Aorta (tissue), 5 donors: ENCODE data around the gene CFL1. TPM values are rescaled to one million over a fixed set of nuclear protein-coding genes. Genes with fewer than 3 reads are reported as not detected.
A peak's percentile ranks its signal among the peaks of the same experiment; 100 is the strongest.

ENCODE experiments used
- ATAC-seq: fragments of 200-7000 bp; cut with Tn5 transposase; one replicate; pipeline ENCODE4 v1.9.1; 2022; ENCODE audit warnings: moderate library complexity; ENCODE audit not compliant: low FRiP score
- DNase-seq, 2 donors: peaks; one replicate each; pipeline ENCODE4 v3.0.0-alpha.2; 2020
- H3K27ac ChIP-seq, 2 donors: one replicate each; pipeline ENCODE4 v1.5.1; 2013; ENCODE audit warnings: low read length in 2 of 2, mild to moderate bottlenecking in 2 of 2, moderate library complexity in 2 of 2, control low read depth in 1 of 2, inconsistent platforms in 1 of 2, low read depth in 1 of 2
- H3K27me3 ChIP-seq, 2 donors: one replicate each; pipeline ENCODE4 v1.6.1; 2013; ENCODE audit warnings: control low read depth in 1 of 2, low read length in 1 of 2, mild to moderate bottlenecking in 1 of 2, moderate library complexity in 1 of 2; ENCODE audit not compliant: insufficient read depth in 2 of 2, control insufficient read depth in 1 of 2
- H3K36me3 ChIP-seq, 2 donors: one replicate each; pipeline ENCODE4 v1.6.1; 2013; ENCODE audit warnings: control low read depth in 1 of 2, low read length in 1 of 2, mild to moderate bottlenecking in 1 of 2; ENCODE audit not compliant: insufficient read depth in 2 of 2, control insufficient read depth in 1 of 2
- H3K4me1 ChIP-seq, 2 donors: one replicate each; pipeline ENCODE4 v1.6.1; 2013; ENCODE audit warnings: low read length in 2 of 2, control low read depth in 1 of 2, mild to moderate bottlenecking in 1 of 2, moderate library complexity in 1 of 2; ENCODE audit not compliant: insufficient read depth in 2 of 2, control insufficient read depth in 1 of 2
- H3K4me3 ChIP-seq, 2 donors: one replicate each; pipeline ENCODE4 v1.5.1; 2013; ENCODE audit warnings: low read length in 2 of 2, control low read depth in 1 of 2, mild to moderate bottlenecking in 1 of 2
- H3K9me3 ChIP-seq: one replicate; pipeline ENCODE4 v1.6.1; 2013; ENCODE audit warnings: mild to moderate bottlenecking, low read length; ENCODE audit not compliant: control insufficient read depth
- WGBS, 2 donors: extraction: QIAGEN DNeasy Blood & Tissue Kit; methylation state at CpG; one replicate each; pipeline ENCODE4 v1.1.7; 2013; 5-methylcytosine and 5-hydroxymethylcytosine counted together
- intact Hi-C, 2 donors: fragments of 100-400 bp; cut with DNase I; formaldehyde crosslinking; loops; one replicate each; pipeline versions ENCODE4 v1.14.2 to v1.15.0; 2022
- polyA plus RNA-seq, 2 donors: library from polyadenylated mRNA; stranded (reverse); fragments of 200-250 nt; gene quantifications; one replicate each; pipeline ENCODE4 v1.2.3, GENCODE V29; 2013
- total RNA-seq, 2 donors: library from RNA; stranded (reverse); fragmentation: NEBNext Ultra II Directional; extraction: Animal tissue kit (Norgen Biotek cat#: 25700); gene quantifications; one replicate each; pipeline ENCODE4 v1.2.1, GENCODE V29; 2021
- donor health status: healthy with polysubstance abuse.
- donor health status: Bipolar disorder and iron deficiency.
- donor health status: DM: no; HTN: no; CAD: no.
- donor health status: DM: no; HTN: no; CAD: no.
- donor health status: DM: yes; HTN: yes; CAD: no.

CFL1 gene
- total and polyA plus RNA-seq, 4 donors = 563 to 812 (median 629) TPM

DNA sequence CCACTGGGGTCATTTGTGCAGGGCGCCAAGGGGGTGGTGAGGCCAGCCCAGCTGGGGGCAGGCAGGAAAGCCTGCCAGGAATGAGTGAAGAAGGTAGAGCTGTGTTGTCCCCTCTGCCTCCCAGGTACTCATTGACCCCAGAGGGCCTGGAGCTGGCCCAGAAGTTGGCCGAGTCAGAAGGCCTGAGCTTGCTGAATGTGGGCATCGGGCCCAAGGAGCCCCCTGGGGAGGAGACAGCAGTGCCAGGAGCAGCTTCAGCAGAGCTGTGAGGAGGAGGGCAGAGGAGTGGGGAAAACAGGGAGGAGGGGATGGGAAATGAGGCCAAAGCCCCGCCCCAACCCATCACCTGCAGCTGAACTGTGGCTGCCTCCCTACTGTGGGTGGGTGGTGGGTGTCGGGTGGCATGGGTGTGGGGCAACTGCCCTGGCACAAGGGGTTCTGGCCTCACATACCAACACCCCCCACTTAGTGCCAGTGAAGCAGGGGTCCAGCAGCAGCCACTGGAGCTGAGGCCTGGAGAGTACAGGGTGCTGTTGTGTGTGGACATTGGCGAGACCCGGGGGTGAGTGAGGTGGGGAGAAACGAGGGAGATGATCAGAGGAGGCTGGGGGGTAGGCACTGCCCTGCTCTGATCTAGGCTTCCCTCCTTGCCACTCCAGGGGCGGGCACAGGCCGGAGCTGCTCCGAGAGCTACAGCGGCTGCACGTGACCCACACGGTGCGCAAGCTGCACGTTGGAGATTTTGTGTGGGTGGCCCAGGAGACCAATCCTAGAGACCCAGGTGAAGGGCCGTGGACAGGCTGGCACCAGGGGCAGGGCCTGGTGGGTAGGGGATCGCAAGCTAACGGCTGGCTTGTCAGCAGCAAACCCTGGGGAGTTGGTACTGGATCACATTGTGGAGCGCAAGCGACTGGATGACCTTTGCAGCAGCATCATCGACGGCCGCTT lies 5.2 kb upstream of the CFL1 start:
- Histone ChIP-seq H3K36me3 (peaks cover 0 to 8% of the 10 kb centered on the region in 2 donors), H3K27me3 (no peaks in the 10 kb centered on the region), H3K27ac (no peak overlapping the region), H3K4me1 (no peaks in the 10 kb centered on the region), H3K9me3 (no peaks in the 10 kb centered on the region), H3K4me3 (no peak overlapping the region)
- intact Hi-C loops = no loop called here
- ATAC-seq (no peak), DNase-seq (peak; percentile 50 to 67)
- 76% methylated on average over 24 of the region's 24 CpGs for WGBS, 2 donors

DNA sequence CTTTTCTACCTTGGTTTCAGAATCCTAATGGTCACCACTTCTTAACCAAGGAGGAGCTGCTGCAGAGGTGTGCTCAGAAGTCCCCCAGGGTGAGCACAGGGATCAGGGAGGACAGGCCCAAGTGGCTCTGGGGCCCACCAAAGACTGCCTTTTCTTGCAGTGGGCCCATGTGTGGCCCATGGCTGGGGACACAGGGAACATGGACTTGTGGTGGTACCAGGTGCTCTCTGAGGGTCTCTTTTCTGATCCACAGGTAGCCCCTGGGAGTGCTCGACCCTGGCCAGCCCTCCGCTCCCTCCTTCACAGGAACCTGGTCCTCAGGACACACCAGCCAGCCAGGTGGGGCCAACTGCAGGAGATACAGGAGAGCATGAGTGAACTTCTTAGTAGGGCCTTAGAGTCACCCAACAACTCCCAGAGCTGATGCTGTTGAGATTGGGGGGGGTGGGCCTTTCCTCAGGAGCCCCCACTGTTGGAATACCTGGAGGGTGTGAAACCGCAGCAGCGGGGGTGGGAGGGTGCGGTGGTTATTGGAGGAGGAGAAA lies 4.3 kb upstream of the CFL1 start:
- peak; percentile 34 to 55 for DNase-seq

DNA sequence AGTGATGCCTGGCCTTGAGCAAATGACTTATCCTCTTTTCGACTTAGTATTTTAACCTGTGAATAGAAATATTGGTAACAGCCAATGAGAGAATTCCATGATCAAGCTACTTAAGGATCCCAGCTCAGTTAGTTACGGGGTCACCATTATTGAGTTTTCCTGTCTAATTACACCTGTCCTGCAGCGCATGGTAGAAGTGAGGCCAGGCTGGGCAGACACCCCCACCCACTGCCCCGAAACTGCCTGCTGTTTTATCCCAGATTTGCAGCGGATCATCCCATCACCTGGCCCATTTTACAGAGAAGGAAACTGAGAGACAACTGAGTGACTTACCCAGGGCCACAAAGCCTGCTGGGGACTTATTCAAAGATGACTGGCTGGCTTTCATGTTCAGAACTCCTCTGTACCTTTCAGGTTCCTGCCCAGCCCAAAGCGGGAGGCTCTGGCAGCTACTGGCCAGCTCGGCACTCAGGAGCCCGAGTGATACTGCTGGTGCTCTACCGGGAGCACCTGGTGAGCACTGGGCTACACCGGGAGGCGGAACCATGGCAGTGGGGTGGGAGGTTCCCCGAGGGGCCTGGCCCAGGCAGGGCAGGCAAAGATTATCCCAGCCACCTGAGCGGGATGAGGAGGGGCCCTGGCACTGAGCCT lies 3.7 kb upstream of the CFL1 start:
- intact Hi-C loops = no loop called here
- Histone ChIP-seq H3K27ac (no peak overlapping the region), H3K9me3 (no peaks in the 10 kb centered on the region), H3K4me3 (peak overlapping the region in 1 of 2 donors; percentile 64), H3K36me3 (peaks cover 0 to 8% of the 10 kb centered on the region in 2 donors), H3K27me3 (no peaks in the 10 kb centered on the region), H3K4me1 (no peaks in the 10 kb centered on the region)
- ATAC-seq = no peak
- WGBS, 2 donors = 76 to 77% methylated on average over 13 of the region's 13 CpGs
- peak; percentile 46 to 61 for DNase-seq

More for the DNA sequence above, 4.3 kb upstream of the CFL1 start:
- Histone ChIP-seq H3K4me1 (no peaks in the 10 kb centered on the region), H3K36me3 (peaks cover 0 to 8% of the 10 kb centered on the region in 2 donors), H3K9me3 (no peaks in the 10 kb centered on the region), H3K27me3 (no peaks in the 10 kb centered on the region), H3K27ac (no peak overlapping the region), H3K4me3 (no peak overlapping the region)
- intact Hi-C loops = no loop called here
- 72 to 90% methylated on average over 4 to 5 of the region's 5 CpGs for WGBS, 2 donors
- no peak for ATAC-seq

DNA sequence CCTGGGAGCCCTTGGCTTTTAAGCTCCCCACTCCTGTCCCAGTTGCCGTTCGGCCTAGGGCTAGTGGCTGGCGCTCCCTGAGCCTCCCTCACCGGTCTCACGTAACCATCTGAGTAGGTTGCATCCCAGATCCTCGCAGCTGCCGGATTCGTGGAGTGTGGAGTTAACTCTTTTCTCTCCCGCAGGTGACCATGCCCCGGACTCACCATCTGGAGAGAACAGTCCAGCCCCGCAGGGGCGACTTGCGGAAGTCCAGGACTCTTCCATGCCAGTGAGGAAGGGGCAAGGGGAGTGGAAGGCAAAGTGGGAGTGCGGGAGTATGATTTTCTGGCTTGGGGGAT lies 3.2 kb upstream of the CFL1 start:
- Histone ChIP-seq H3K4me1 (no peaks in the 10 kb centered on the region), H3K27me3 (no peaks in the 10 kb centered on the region), H3K27ac (peak overlapping the region; percentile 59 to 97), H3K4me3 (peak overlapping the region; percentile 16 to 64), H3K9me3 (no peaks in the 10 kb centered on the region), H3K36me3 (peaks cover 0 to 8% of the 10 kb centered on the region in 2 donors)
- WGBS, 2 donors = 1 to 3% methylated on average over 14 of the region's 14 CpGs
- ATAC-seq (no peak), DNase-seq (peak; percentile 53 to 79)
- intact Hi-C loops = no loop called here

DNA sequence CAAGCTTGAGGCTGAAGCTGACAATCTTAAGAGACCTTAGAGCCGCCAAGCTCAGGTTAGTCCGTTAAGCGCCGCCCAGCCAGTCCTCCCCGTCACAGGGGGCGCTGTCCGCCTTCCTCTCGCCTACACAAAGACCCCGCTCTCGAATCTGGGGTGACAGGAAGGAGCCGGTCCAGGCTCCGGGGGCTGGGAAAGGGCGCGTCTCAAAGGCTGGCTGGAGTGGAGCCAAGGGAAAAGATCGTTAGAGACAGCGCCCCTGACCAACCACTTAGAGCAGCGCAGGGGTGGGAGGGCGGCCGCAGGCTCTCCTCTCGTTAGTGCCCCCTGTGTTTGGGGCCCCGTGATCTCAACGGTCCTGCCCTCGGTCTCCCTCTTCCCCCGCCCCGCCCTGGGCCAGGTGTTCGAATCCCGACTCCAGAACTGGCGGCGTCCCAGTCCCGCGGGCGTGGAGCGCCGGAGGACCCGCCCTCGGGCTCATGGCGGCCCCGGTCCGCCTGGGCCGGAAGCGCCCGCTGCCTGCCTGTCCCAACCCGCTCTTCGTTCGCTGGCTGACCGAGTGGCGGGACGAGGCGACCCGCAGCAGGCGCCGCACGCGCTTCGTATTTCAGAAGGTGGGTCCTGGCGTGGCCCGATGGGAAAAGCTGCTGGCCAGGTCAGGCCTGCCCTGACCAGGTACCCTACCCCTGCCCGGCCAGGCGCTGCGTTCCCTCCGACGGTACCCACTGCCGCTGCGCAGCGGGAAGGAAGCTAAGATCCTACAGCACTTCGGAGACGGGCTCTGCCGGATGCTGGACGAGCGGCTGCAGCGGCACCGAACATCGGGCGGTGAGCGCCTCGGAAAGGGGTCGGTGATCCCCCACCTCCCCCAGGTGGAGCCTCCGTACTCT lies 2.5 kb upstream of the CFL1 start, which contains the start of gene MUS81:
TSS of gene MUS81 (plus strand) at position 156 of the 887 bp plus-strand sequence. CDS start at position 477, 321 bp downstream.
- Histone ChIP-seq H3K27me3 (no peaks in the 10 kb centered on the region), H3K9me3 (no peaks in the 10 kb centered on the region), H3K4me3 (peak within 1 kb of the TSS; percentile 16 to 64), H3K36me3 (peaks cover 0 to 8% of the 10 kb centered on the region in 2 donors), H3K27ac (peak within 1 kb of the TSS; percentile 96 to 97), H3K4me1 (no peaks in the 10 kb centered on the region)
- peak; percentile 97 to 99 for DNase-seq
- intact Hi-C loops = no loop called here
- peak; percentile 85 for ATAC-seq
- WGBS, 2 donors = 0 to 1% methylated on average over 75 to 78 of the region's 78 CpGs

DNA sequence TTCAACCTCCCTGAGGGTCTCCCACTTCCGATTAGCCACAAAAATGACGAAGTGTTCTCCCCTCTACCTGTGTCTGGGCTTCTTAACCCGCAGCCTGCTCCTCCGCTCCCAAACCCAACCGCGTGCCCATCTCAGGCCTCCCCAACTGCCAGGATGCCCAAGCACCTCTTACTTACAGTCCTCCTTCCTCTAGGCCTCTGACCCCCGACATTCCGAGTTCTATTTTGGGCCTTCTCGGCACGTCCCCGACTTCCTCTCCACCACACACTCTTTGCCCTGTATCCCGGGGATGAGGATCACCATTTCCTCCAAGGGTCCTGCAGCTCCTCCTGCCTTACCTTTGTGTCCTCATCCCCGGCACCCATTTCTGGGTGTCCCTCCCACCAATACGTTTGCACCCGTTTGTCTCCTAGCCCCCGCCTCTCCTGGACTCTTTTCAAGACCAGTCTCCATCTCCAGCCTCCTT lies 1.9 kb upstream of the CFL1 start:
- Histone ChIP-seq H3K27me3 (no peaks in the 10 kb centered on the region), H3K36me3 (peaks cover 3 to 5% of the 10 kb centered on the region in 2 donors), H3K27ac (peak overlapping the region; percentile 96 to 97), H3K4me1 (no peaks in the 10 kb centered on the region), H3K9me3 (no peaks in the 10 kb centered on the region), H3K4me3 (peak overlapping the region; percentile 14 to 64)
- DNase-seq (peak in 1 of 2 donors; percentile 73), ATAC-seq (no peak)
- WGBS, 2 donors = 0 to 1% methylated on average over 16 of the region's 16 CpGs
- intact Hi-C loops = no loop called here

DNA sequence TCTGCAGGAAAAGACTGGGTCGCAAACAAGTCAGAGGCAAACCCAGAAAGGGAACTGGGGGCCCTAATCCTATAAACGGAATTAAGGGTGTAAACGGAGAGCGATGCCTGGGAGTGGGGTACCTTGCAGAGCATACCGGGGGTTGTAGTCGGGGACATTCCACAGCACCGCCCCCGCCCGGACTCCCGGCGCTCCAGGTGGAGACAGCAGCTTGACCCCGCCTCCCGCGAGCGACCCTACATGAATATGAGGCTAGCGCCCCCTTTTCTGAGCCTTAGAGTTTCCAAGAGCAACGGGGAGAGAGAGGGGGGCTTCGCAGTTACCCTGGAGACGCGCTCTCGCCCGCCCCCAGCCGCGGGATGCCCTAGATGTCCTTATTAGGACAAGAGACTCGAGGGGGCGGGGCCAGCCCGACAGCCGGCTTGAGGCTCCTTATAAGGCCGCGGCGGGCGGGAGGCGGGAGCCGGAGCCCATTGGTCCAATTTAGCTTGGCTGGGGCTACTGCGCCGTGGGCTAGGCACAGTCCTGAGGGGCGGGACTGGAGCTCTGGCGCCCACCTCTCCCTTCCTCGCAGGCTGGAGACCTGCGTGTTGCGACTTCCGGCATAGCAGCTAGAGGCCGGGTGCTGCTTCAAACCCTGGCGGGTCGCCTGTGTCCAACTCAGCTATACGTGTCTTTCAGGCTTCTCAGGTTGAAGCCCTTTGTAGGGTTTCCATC lies 1.3 kb upstream of the CFL1 start:
- Histone ChIP-seq H3K9me3 (no peaks in the 10 kb centered on the region), H3K36me3 (peaks cover 3 to 6% of the 10 kb centered on the region in 2 donors), H3K27me3 (no peaks in the 10 kb centered on the region), H3K4me3 (peak overlapping the region; percentile 54 to 64), H3K4me1 (no peaks in the 10 kb centered on the region), H3K27ac (peak overlapping the region; percentile 96 to 97)
- DNase-seq (peak; percentile 100), ATAC-seq (peak; percentile 90)
- 0% methylated on average over 42 to 46 of the region's 46 CpGs for WGBS, 2 donors
- intact Hi-C loops = no loop called here
